ENCODE data around the gene KCNK10.
A peak's percentile ranks its signal among the peaks of the same experiment; 100 is the strongest.

The KCNK10 gene

DNA sequence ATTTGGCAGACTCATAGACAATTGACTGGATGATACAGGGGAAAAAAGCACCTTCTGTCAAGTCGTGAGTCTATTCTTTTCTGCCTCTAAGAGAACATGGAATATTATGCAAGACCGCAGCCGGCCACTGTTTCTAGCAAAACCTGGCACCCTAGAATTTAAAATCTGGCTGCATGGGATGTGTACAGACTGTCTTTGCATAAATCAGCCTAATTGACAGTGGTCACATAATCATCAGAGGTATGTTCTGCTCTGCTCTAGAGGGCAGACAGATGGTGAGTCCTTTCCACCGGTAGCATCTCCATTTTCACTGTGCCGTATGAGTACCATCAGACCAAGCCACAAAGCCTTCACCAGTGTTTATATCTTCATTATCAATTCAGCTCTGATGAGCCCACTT, 80.6 kb downstream of the KCNK10 start:
- H3K36me3 ChIP-seq = no peaks in the 10 kb centered on the region
- no peak overlapping the region for H3K4me2 ChIP-seq
- peaks cover 48% of the 10 kb centered on the region for H3K4me1 ChIP-seq
- H4K20me1 ChIP-seq = no peaks in the 10 kb centered on the region
- H3K9me3 ChIP-seq = no peaks in the 10 kb centered on the region
- TF ChIP-seq Cebpa-rat (IDR thresholded peaks at IDR 0.05) = no peak
- H3K27me3 ChIP-seq = no peaks in the 10 kb centered on the region
- no peak overlapping the region for H3K27ac ChIP-seq
- H3K9ac ChIP-seq = no peak overlapping the region
- no peak overlapping the region for H3K4me3 ChIP-seq

GRCh38 chr14:88241810-88242209, 81.3 kb downstream of the KCNK10 start:
- Histone ChIP-seq H3K27me3 (no peaks in the 10 kb centered on the region), H3K9ac (no peak overlapping the region), H3K4me1 (peaks cover 42% of the 10 kb centered on the region), H3K4me2 (no peak overlapping the region), H3K4me3 (no peak overlapping the region), H3K36me3 (no peaks in the 10 kb centered on the region), H3K9me3 (no peaks in the 10 kb centered on the region), H3K27ac (no peak overlapping the region), H4K20me1 (no peaks in the 10 kb centered on the region)
- TF ChIP-seq Cebpa-rat (IDR thresholded peaks at IDR 0.05) = no peak

- Histone ChIP-seq H3K27ac (no peak overlapping the region), H3K27me3 (no peaks in the 10 kb centered on the region), H3K4me2 (no peak overlapping the region), H3K9me3 (peaks cover 12% of the 10 kb centered on the region), H3K36me3 (no peaks in the 10 kb centered on the region), H3K4me3 (no peak overlapping the region), H4K20me1 (no peaks in the 10 kb centered on the region), H3K9ac (no peak overlapping the region), H3K4me1 (peaks cover 9% of the 10 kb centered on the region)
- TF ChIP-seq Cebpa-rat (IDR thresholded peaks at IDR 0.05) = no peak
These were observed 88.6 kb downstream of the KCNK10 start for GRCh38 chr14:88234442-88234841.

DNA sequence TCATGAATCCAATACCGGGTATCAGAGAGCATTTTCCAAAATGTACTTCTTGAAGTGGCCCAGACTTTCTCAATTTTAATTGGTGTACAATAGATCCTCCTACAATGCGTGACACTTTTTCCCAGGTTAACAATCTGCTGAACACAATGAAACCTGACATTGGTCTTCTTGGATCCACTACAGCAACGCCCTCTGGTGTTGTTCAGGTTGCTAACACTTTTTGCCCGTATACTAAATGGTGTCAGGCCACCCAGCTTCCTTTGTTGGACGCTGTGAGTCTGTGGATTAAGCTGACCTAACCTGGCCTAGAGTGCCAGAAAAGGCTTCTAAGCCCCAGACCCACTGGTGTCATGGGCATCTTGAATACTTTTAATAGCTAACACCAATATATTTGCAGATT, 89.2 kb downstream of the KCNK10 start:
- Histone ChIP-seq H3K27me3 (no peaks in the 10 kb centered on the region), H4K20me1 (no peaks in the 10 kb centered on the region), H3K27ac (no peak overlapping the region), H3K4me1 (peaks cover 9% of the 10 kb centered on the region), H3K9ac (no peak overlapping the region), H3K4me2 (no peak overlapping the region), H3K4me3 (no peak overlapping the region), H3K36me3 (no peaks in the 10 kb centered on the region), H3K9me3 (peaks cover 12% of the 10 kb centered on the region)
- TF ChIP-seq Cebpa-rat (IDR thresholded peaks at IDR 0.05) = no peak

DNA sequence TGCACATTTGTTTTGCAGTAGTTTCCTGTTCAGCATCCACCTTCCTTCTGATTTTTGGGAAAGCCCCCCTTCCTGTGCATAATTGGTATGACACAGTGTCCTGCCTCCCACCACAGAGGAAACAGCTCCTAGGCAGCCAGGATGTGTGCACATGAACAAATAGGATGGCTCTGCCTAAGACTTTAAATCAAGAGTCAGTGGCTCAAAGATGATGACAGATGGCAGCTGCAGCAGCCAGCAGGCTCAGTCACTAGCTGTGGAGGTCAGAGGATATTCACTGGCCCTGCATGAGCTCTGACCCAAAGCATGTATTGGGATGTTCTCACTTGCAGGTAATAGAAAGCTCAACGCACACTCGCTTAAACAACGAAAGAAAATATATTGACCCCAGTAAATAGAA, 90.3 kb downstream of the KCNK10 start:
- H3K27ac ChIP-seq = no peak overlapping the region
- H3K36me3 ChIP-seq = no peaks in the 10 kb centered on the region
- H4K20me1 ChIP-seq = no peaks in the 10 kb centered on the region
- peak overlapping the region; percentile 35; the same call in 1 of the 2 replicates for H3K4me2 ChIP-seq
- H3K27me3 ChIP-seq = no peaks in the 10 kb centered on the region
- H3K4me1 ChIP-seq = peaks cover 9% of the 10 kb centered on the region
- peaks cover 12% of the 10 kb centered on the region for H3K9me3 ChIP-seq
- H3K4me3 ChIP-seq = no peak overlapping the region
- TF ChIP-seq Cebpa-rat (IDR thresholded peaks at IDR 0.05) = no peak
- no peak overlapping the region for H3K9ac ChIP-seq

GRCh38 chr14:88231603-88232002, 91.5 kb downstream of the KCNK10 start:
- Histone ChIP-seq H3K36me3 (no peaks in the 10 kb centered on the region), H3K27me3 (no peaks in the 10 kb centered on the region), H3K27ac (no peak overlapping the region), H3K4me1 (peaks cover 9% of the 10 kb centered on the region), H3K4me3 (no peak overlapping the region), H3K9me3 (peaks cover 12% of the 10 kb centered on the region), H4K20me1 (no peaks in the 10 kb centered on the region), H3K4me2 (no peak overlapping the region), H3K9ac (no peak overlapping the region)
- TF ChIP-seq Cebpa-rat (IDR thresholded peaks at IDR 0.05) = no peak

GRCh38 chr14:88229428-88229827, 93.6 kb downstream of the KCNK10 start:
- no peak overlapping the region for H3K4me3 ChIP-seq

DNA sequence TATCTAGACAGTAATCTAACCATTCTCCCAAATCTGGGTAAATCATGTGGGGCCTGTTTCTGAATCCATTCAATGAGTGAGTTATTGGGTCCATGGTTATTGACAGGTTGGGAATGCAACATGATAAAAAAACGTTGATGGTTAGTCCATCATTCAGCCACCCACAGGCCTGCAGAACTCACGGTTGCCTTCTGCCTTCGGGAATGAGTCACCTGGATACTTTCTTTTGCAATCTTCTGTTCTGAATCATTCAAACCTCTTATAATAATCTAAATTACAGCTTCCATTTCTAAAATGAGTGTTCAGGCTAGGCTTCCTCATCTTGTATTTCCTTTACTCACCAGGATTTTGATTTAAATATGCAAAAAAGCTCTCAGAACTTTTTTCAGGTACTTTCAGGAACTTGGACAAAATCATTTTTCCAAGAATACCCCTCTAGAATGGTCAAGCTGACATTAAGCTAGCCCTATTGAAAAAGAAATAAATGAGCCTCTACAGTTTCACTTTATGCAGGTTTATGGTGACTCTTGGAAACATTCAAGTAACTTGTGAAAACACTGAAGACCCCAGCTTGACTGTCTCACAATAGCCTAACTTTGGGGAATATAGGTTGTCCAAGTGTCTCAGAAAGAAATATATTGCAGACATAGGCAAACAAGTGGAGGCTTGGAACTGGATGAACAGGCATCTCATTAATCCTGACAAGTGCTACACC, 94.4 kb downstream of the KCNK10 start:
- peaks cover 10% of the 10 kb centered on the region for H3K9me3 ChIP-seq
- no peak overlapping the region for H3K9ac ChIP-seq
- no peak for TF ChIP-seq Cebpa-rat (IDR thresholded peaks at IDR 0.05)
- H3K36me3 ChIP-seq = 0 out of 2 replicates have a peak, but pooled peaks cover under 1% of the 10 kb centered on the region
- no peak overlapping the region for H3K27ac ChIP-seq
- H3K4me2 ChIP-seq = no peak overlapping the region
- no peaks in the 10 kb centered on the region for H4K20me1 ChIP-seq
- H3K27me3 ChIP-seq = no peaks in the 10 kb centered on the region
- peaks cover 9% of the 10 kb centered on the region for H3K4me1 ChIP-seq
- H3K4me3 ChIP-seq = no peak overlapping the region

More at GRCh38 chr14:88229428-88229827, 93.6 kb downstream of the KCNK10 start:
- H3K27ac ChIP-seq = no peak overlapping the region
- H3K9ac ChIP-seq = no peak overlapping the region
- TF ChIP-seq Cebpa-rat (IDR thresholded peaks at IDR 0.05) = no peak
- no peaks in the 10 kb centered on the region for H4K20me1 ChIP-seq
- no peaks in the 10 kb centered on the region for H3K27me3 ChIP-seq
- peaks cover 9% of the 10 kb centered on the region for H3K4me1 ChIP-seq
- H3K36me3 ChIP-seq = no peaks in the 10 kb centered on the region
- H3K9me3 ChIP-seq = peaks cover 2% of the 10 kb centered on the region; the same call in 1 of the 2 replicates
- H3K4me2 ChIP-seq = no peak overlapping the region

DNA sequence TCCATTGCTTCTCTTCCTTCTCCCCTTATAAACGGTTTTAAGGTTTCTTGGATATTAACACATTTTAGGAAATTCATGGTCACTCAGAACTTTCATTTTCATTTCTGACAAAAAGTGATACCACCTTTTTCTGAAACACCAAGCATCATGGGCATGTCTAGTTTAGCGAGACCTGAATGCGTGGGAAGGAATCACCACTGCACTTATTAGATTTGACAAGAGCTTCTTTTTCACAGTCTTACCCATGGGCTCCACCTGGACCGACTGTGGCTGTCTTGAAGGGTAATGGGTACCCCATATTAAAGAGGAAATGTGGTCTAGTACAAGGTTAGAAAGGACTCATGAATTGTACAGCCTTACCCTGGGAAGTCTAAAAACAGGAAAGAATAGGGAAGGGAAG, 95.4 kb downstream of the KCNK10 start:
- Histone ChIP-seq H3K9me3 (peaks cover 20% of the 10 kb centered on the region), H4K20me1 (no peaks in the 10 kb centered on the region), H3K36me3 (0 out of 2 replicates have a peak, but pooled peaks cover 5% of the 10 kb centered on the region), H3K4me2 (no peak overlapping the region), H3K4me1 (peaks cover 2% of the 10 kb centered on the region), H3K27me3 (no peaks in the 10 kb centered on the region), H3K9ac (no peak overlapping the region), H3K4me3 (no peak overlapping the region), H3K27ac (no peak overlapping the region)
- TF ChIP-seq Cebpa-rat (IDR thresholded peaks at IDR 0.05) = no peak

DNA sequence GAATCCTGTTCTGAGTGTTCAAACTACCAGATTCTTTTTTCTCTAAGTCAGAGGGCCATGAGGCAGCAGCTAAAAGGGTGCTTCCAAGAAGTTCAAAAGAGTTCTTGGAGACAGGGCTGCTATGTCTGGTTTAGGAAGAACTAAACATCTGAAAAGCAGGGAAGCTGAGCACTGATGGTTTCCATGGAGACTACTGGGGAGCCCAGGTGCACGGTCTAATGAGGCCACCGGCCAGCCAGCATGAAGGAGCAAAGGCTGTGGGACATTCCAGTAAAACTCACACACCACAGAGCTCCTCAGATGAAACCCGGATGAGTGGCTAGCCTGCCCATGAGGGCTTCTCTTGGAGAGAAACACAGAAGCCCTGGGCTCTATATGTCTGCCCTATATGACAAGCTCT, 97.3 kb downstream of the KCNK10 start:
- Histone ChIP-seq H3K4me2 (no peak overlapping the region), H3K27me3 (no peaks in the 10 kb centered on the region), H3K36me3 (0 out of 2 replicates have a peak, but pooled peaks cover 5% of the 10 kb centered on the region), H3K4me3 (no peak overlapping the region), H3K4me1 (no peaks in the 10 kb centered on the region; the same call in 1 of the 2 replicates), H3K9ac (no peak overlapping the region), H4K20me1 (no peaks in the 10 kb centered on the region), H3K27ac (no peak overlapping the region), H3K9me3 (peaks cover 34% of the 10 kb centered on the region)
- TF ChIP-seq Cebpa-rat (IDR thresholded peaks at IDR 0.05) = no peak
